ENCODE measurements around the gene DYNC1I1.

The DYNC1I1 gene

DNA sequence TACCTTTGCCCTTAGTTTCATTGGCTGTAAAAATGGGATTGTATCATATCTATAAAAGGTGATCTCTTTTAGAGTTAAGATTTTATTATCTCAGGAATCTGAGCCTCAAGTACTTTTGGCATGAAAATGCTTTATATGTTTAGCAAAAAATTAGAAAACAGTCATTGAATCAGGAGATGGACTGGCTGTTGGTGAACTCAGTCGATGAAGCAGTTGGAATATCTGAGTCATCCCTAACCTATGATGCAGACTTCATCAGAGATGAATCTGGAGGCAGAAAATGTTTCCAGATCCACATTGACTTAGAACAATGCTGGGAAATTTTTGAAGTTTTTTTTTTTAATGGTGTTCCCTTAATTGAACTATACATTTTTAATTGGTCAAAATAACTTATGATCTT is 321.1 kb downstream of the DYNC1I1 start:
- DNase-seq: no peak

DNA sequence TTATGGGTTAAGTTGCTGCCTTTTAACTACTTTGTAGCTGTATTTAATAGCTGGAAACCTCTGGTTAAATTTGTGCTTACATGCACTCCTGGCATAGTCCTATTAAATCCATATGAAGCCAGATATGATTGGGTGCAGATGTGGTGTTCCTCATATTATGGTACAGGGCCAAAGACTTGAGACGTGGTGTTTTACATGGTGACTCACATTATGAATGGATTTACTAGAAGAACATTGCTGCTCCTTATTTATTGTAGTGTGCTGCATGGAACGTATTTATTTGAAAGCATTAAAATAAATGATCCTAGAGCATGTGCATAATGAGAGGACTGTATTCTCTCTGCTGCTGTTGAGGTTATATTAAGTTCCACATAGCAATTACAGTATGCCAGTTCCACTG is 325.5 kb downstream of the DYNC1I1 start:
- no peak for DNase-seq

DNA sequence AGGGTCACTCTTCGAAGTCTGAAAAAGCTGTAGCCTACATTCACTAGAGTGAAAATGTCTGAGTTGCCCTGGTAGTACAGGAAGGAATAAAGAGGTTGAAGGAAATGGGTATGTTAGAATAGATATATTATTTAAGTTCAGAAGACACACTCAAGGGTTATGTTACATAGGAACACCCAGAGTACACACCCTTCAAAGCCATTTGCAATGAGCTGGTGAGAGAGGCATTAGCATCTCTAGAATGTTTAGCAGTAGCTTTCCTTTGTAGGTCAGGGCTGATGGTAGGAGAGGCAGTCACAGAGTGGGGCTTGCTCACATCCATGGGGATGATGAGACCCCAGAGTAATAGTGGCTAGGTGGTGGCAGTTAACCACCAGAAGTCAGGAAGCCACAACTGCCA is 328.4 kb downstream of the DYNC1I1 start:
- no peak for DNase-seq

DNA sequence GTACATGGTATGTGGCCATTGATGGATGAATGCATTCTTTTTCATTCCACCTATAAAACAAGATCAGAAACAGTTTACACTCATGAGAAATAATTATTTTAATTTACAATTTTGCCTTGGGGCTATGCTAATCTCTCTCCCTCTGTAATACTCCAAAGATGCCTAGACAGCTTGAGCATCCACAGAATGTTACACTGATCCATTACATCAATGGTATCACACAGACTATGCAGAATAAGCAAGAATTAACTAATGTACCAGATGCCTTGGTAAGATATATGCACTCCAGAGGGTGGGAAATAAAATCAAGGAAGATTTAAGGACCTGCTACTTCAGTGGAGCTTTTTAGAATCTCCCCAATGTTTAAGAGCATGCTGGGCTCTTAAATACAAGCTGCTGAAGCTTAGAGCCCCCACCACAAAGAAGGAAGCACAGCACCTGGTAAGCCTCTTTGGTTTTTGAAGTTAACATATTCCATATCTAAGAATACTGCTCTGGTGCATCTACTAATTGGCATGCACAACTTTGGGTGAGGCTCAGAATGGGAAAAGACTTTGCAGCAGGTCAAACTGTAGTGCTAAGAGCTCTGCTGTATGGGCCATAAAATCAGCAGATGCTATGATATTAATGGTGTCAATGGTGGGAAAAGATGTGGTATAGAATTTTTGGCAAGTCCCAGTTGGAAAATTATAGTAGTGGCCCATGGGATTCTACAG is 329.9 kb downstream of the DYNC1I1 start:
- no peak for DNase-seq

- no peak for DNase-seq
Observed at GRCh38 chr7:96104984-96105383, 332.6 kb downstream of the DYNC1I1 start.

DNA sequence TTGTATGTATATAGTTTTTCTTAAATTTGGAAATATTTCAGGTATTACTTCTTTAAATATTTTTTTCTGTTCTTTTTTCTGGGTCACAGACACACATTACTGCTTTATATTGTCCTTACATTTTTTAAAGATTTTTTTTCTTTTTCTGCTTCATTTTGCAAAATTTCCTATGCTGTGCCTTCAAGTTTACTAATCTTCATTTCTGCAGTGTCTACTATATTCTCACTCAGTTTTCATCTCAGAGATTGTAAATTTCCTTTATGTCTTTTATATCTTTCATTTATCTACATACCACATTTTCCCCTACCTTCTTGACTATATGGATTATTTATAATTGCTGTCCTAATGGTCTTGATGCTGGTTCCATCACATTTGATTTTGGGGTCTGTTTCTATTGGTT is 339.1 kb downstream of the DYNC1I1 start:
- no peak for DNase-seq

GRCh38 chr7:96114190-96114589 is 341.8 kb downstream of the DYNC1I1 start:
- no peak for DNase-seq

- DNase-seq: no peak
Observed at GRCh38 chr7:96116173-96116572, 343.8 kb downstream of the DYNC1I1 start.

DNA sequence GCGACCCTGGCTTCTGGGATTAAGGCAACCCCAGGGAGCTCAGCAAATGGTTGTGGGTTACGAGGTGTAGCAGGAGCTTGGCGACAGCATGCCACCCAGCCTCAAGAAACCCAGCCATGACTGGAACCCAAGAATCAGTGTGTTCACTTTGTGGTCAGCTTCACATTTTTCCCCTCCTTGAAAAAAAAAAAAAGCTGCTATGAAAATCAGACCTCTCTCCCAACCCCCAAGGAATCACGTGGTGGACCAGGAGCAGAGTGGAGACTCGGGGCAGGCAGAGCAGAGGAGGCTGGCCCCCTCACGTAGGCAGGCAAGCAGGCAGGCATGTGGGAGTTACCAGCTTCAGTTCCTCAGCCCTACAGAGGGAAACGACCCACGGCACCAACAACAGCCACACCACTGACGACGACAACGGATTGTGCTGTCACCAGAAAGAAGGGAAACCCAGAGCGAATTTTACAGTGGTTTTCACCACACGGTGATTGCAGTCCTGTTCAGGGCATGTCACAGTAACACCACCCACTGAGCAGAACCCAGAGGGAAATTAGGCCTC is 346.2 kb downstream of the DYNC1I1 start:
- no peak for DNase-seq

DNA sequence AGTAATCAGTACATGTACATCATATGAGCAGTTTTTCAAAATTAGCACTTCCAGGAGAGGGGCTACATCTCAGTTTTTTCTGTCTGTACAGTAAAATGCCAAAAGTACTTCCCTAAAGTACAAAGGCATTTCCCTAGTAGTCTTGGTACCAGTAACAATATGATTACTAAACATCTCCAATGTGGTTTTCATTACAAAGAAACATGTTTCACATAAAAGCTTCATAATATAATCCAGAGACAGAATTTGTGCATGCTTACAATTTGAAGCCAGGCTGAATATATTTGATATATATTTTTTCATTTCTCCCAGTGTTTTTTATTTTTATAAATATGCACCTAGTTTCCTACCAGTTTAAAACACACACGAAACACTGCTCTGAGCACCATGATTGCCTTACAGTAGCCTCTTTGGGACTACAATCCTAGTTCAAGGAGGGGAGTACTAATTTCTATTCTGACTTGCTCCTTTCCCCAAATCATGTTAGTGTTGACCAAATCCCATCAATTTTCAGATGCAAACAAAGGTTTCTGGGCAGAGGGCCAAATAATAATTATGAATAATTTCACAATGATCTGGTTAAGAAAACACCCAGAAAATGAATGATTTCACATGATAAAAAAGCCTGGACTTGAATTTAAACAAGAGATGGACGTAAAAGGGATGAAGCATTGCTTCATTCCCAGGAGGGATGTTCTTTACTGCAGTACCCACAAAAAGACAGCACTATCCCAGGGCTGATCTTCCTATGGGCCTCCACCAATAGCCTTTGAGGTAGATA is 348.3 kb downstream of the DYNC1I1 start:
- peak; percentile 45 for DNase-seq

DNA sequence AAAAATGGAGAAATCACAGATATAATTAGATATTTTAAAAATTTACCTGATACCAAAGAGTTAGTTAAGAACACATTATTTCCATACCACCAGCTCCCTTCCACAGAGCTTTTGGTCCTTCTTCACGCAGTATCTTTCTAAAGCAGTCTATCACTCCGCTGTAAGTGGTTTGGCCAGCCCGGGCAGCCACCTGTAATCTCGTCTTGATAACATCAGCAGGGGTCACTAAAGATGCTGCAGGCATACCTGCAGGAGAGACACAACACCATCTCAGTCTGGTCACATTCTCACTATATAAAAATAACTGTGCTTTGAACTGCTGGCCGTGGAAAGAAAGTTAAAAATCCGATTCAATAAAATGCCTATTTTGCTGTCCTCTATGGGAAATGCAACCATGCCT is 349.4 kb downstream of the DYNC1I1 start:
- DNase-seq: no peak

- no peak for DNase-seq
Observed at GRCh38 chr7:96122746-96123145, 350.4 kb downstream of the DYNC1I1 start.

DNA sequence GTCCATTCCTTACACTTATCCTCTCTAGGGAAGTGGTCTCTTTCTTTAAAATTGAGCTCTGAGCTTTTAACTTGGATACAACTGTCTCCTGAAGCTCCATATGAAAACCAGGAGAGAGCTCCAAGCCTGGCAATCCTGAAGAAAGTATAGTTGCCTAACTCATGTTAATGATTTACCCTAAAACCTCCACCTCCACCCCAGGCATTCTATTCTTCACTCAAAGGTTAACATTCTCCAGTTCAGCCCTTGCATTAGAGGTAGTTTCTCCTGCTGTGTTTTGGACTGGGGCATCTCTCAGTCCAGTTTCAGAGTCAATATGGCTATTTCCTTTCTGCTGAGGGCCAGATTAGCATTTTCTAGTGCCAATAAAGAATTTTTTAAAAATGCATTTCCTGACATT is 354.0 kb downstream of the DYNC1I1 start:
- no peak for DNase-seq

GRCh38 chr7:96127746-96128145 is 355.4 kb downstream of the DYNC1I1 start:
- DNase-seq: no peak

GRCh38 chr7:96131525-96131924 is 359.2 kb downstream of the DYNC1I1 start:
- no peak for DNase-seq

GRCh38 chr7:96135241-96135640 is 362.9 kb downstream of the DYNC1I1 start:
- no peak for DNase-seq

- DNase-seq: peak; percentile 32
Observed at GRCh38 chr7:96136600-96137239, 364.4 kb downstream of the DYNC1I1 start.

GRCh38 chr7:96143495-96144259 is 371.3 kb downstream of the DYNC1I1 start:
- no peak for DNase-seq

GRCh38 chr7:96144260-96144526 is 371.8 kb downstream of the DYNC1I1 start:
- no peak for DNase-seq
